HUES64 (cell line): ENCODE results near the gene ZP2.
A peak's percentile ranks its signal among the peaks of the same experiment; 100 is the strongest.

Experiments used
- H3K27ac ChIP-seq: 2 replicates; pipeline ENCODE4 v1.7.0; 2013; ENCODE audit warnings: low read depth, low read length, inconsistent platforms
- H3K27me3 ChIP-seq: 2 replicates; pipeline ENCODE4 v1.6.1; 2013; ENCODE audit warnings: mild to moderate bottlenecking, low read length; ENCODE audit not compliant: insufficient read depth
- H3K36me3 ChIP-seq: 2 replicates; pipeline ENCODE4 v1.6.1; 2013; ENCODE audit warnings: mild to moderate bottlenecking, low read length; ENCODE audit not compliant: insufficient read depth
- H3K4me1 ChIP-seq: 2 replicates; pipeline ENCODE4 v1.6.1; 2013; ENCODE audit warnings: mild to moderate bottlenecking, low read length, moderate library complexity; ENCODE audit not compliant: insufficient read depth
- H3K4me3 ChIP-seq: 2 replicates; pipeline ENCODE4 v1.5.1; 2013; ENCODE audit warnings: mild to moderate bottlenecking, low read length, moderate library complexity
- H3K9ac ChIP-seq: 2 replicates; pipeline ENCODE4 v1.6.1; 2013; ENCODE audit warnings: mild to moderate bottlenecking, low read depth, low read length
- H3K9me3 ChIP-seq: 2 replicates; pipeline ENCODE4 v1.6.1; 2013; ENCODE audit warnings: low read depth, low read length; ENCODE audit not compliant: insufficient read depth
- WGBS: fragments of 150-250, 120-280 bp; methylation state at CpG from one replicate; pipeline ENCODE4 v1.1.7; 2013; ENCODE audit warnings: missing lambda C conversion rate; 5-methylcytosine and 5-hydroxymethylcytosine counted together

Gene ZP2

GRCh38 chr16:21233521-21234150, 22.3 kb upstream of the ZP2 start, which contains the start of gene ANKS4B:
Gene ANKS4B (plus strand): TSS chr16:21233699. CDS start chr16:21233738, 39 bp downstream.
- Histone ChIP-seq H3K9ac (no peak within 1 kb of the TSS), H3K4me1 (no peaks in the 10 kb centered on the region), H3K27ac (no peak within 1 kb of the TSS), H3K4me3 (no peak within 1 kb of the TSS), H3K36me3 (no peaks in the 10 kb centered on the region), H3K27me3 (no peaks in the 10 kb centered on the region), H3K9me3 (no peaks in the 10 kb centered on the region)
- 92% methylated on average over 9 of the region's 11 CpGs for WGBS

- H3K4me1 ChIP-seq = no peaks in the 10 kb centered on the region
- no peaks in the 10 kb centered on the region for H3K27me3 ChIP-seq
- WGBS = 100% methylated on average over 1 of the region's 1 CpG
- H3K36me3 ChIP-seq = no peaks in the 10 kb centered on the region
- no peak overlapping the region for H3K27ac ChIP-seq
- H3K9ac ChIP-seq = no peak overlapping the region
- H3K9me3 ChIP-seq = no peaks in the 10 kb centered on the region
- H3K4me3 ChIP-seq = no peak overlapping the region
These were observed 21.7 kb upstream of the ZP2 start for GRCh38 chr16:21233045-21233520.

GRCh38 chr16:21228361-21228872, 17.0 kb upstream of the ZP2 start:
- Histone ChIP-seq H3K4me1 (peaks cover 8% of the 10 kb centered on the region), H3K36me3 (no peaks in the 10 kb centered on the region), H3K27me3 (no peaks in the 10 kb centered on the region), H3K27ac (no peak overlapping the region), H3K9me3 (no peaks in the 10 kb centered on the region), H3K4me3 (no peak overlapping the region), H3K9ac (no peak overlapping the region)
- WGBS = 93% methylated on average over 2 of the region's 2 CpGs

GRCh38 chr16:21227866-21228265, 16.5 kb upstream of the ZP2 start:
- Histone ChIP-seq H3K36me3 (no peaks in the 10 kb centered on the region), H3K4me3 (no peak overlapping the region), H3K9ac (no peak overlapping the region), H3K9me3 (no peaks in the 10 kb centered on the region), H3K27ac (no peak overlapping the region), H3K27me3 (no peaks in the 10 kb centered on the region), H3K4me1 (peaks cover 11% of the 10 kb centered on the region)

- Histone ChIP-seq H3K36me3 (no peaks in the 10 kb centered on the region), H3K27me3 (no peaks in the 10 kb centered on the region), H3K9ac (no peak overlapping the region), H3K4me3 (no peak overlapping the region), H3K27ac (no peak overlapping the region), H3K9me3 (no peaks in the 10 kb centered on the region), H3K4me1 (peaks cover 19% of the 10 kb centered on the region)
These were observed 15.4 kb upstream of the ZP2 start for GRCh38 chr16:21226749-21227148.

DNA sequence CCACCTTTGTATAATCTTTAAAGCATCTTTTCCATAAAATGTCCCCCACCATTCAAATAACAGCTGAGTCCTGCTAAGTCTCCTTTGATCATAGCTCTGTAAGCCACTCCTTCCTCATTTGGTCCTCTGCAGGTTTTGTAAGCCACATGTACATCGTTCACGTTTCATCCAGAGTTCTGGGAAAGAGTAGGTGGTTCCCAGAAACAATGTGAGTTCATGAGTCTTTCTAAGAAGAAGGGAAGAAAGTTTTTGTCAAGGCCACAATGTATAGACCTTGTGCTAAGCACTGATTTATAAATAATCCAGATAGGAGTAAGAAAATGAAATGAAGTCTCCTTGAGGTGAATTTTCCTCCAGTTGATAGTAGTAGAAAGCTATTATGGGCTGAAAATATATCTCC, 13.4 kb upstream of the ZP2 start:
- Histone ChIP-seq H3K9ac (no peak overlapping the region), H3K36me3 (no peaks in the 10 kb centered on the region), H3K27ac (no peak overlapping the region), H3K4me1 (peaks cover 30% of the 10 kb centered on the region), H3K27me3 (no peaks in the 10 kb centered on the region), H3K4me3 (no peak overlapping the region), H3K9me3 (no peaks in the 10 kb centered on the region)
- 98% methylated on average over 2 of the region's 2 CpGs for WGBS

DNA sequence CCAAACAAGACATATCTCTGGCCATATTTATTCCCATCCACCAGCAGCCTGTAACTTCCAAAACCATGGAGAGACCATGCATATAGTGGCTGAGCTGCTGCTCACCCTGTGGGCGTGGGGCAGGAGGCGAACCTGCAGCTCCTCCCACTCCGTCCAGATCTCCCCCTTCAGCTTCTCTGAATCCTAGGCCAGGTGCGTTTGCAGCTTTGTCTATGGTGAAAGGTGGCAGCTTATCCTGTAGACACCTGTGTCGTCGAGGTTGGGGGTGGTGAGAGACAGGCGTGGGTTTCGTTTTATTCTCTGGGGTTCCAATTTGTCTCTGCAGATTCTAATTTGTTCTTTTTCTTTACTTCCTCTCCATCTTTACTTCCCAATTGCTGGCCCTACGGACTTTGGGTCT, 12.4 kb upstream of the ZP2 start:
- H3K4me1 ChIP-seq = peaks cover 30% of the 10 kb centered on the region
- no peak overlapping the region for H3K4me3 ChIP-seq
- WGBS = 78% methylated on average over 9 of the region's 9 CpGs
- H3K9me3 ChIP-seq = no peaks in the 10 kb centered on the region
- no peaks in the 10 kb centered on the region for H3K36me3 ChIP-seq
- H3K9ac ChIP-seq = no peak overlapping the region
- H3K27me3 ChIP-seq = no peaks in the 10 kb centered on the region
- no peak overlapping the region for H3K27ac ChIP-seq

DNA sequence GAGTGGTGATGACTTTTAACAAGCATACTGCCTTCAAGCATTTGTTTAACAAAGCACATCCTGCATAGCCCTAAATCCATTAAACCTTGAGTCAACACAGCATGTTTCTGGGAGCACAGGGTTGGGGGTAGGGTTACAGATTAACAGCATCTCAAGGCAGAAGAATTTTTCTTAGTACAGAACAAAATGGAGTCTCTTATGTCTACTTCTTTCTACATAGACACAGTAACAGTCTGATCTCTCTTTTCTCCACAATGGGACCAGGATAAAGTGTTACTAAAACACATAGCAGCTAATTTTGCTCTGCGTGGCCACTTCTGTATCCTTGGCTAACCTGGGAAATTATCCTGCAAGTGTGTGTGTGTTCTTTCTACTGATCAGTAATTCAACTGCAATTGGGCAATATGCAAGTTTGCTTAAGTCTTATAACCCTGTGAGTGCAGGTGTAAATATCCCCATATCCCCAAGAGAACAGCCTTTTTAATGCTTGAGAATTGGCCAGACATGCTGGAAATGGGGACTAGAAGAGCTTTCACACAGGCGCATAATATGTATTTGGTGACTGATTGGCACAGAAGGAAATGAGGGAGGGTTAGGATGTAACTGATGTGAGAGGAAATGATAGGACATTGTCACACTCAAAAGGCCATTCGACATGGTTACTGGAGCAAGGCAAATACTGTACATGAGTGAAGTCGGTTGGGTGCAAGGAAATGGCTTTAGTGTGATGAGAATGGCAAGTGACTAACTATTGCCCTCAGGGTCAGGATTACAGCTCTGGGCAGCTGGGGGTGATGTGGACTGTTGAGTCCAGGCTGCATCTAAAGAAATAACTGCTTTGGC, 11.3 kb upstream of the ZP2 start:
- Histone ChIP-seq H3K4me1 (peaks cover 30% of the 10 kb centered on the region), H3K9me3 (no peaks in the 10 kb centered on the region), H3K27ac (peak overlapping the region; percentile 8; the same call in 1 of the 2 replicates), H3K36me3 (no peaks in the 10 kb centered on the region), H3K4me3 (no peak overlapping the region), H3K9ac (no peak overlapping the region), H3K27me3 (no peaks in the 10 kb centered on the region)
- 53% methylated on average over 4 of the region's 4 CpGs for whole genome bisulfite sequencing

GRCh38 chr16:21219551-21219950, 8.2 kb upstream of the ZP2 start:
- Histone ChIP-seq H3K27me3 (no peaks in the 10 kb centered on the region), H3K9me3 (no peaks in the 10 kb centered on the region), H3K4me1 (peaks cover 30% of the 10 kb centered on the region), H3K36me3 (no peaks in the 10 kb centered on the region), H3K4me3 (no peak overlapping the region), H3K9ac (no peak overlapping the region), H3K27ac (no peak overlapping the region)
- WGBS = no CpG with 5 or more reads among the region's 2 CpGs

DNA sequence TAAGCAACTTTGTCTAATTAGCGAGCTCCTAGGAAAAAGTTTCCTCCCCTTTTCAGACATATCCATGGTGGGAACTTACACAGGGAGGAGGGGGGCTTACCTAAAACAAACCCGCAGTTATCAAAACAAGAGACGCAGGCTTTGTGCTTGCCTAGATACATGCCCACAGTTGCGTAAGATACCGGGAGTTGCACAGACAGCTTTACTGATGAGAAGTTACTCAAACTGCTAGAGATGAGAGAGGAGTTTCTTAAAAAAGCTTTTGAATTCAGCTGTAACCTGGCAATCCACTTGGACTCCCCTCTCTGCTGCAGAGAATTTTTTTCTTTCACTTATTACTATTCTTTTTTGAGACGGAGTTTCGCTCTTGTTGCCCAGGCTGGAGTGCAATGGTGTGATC, 6.8 kb upstream of the ZP2 start:
- no peaks in the 10 kb centered on the region for H3K36me3 ChIP-seq
- no peak overlapping the region for H3K4me3 ChIP-seq
- peaks cover 23% of the 10 kb centered on the region for H3K4me1 ChIP-seq
- WGBS = 91% methylated on average over 7 of the region's 7 CpGs
- H3K9me3 ChIP-seq = no peaks in the 10 kb centered on the region
- H3K27ac ChIP-seq = no peak overlapping the region
- H3K9ac ChIP-seq = no peak overlapping the region
- no peaks in the 10 kb centered on the region for H3K27me3 ChIP-seq

GRCh38 chr16:21217121-21217520, 5.7 kb upstream of the ZP2 start:
- no peak overlapping the region for H3K27ac ChIP-seq

More at GRCh38 chr16:21217121-21217520, 5.7 kb upstream of the ZP2 start:
- Histone ChIP-seq H3K9ac (no peak overlapping the region), H3K36me3 (no peaks in the 10 kb centered on the region), H3K4me3 (no peak overlapping the region), H3K9me3 (no peaks in the 10 kb centered on the region), H3K4me1 (peaks cover 15% of the 10 kb centered on the region), H3K27me3 (no peaks in the 10 kb centered on the region)
- WGBS = 95% methylated on average over 1 of the region's 2 CpGs
